ENCODE measurements around the gene RNF167.
A peak's percentile ranks its signal among the peaks of the same experiment; 100 is the strongest.

The RNF167 gene

DNA sequence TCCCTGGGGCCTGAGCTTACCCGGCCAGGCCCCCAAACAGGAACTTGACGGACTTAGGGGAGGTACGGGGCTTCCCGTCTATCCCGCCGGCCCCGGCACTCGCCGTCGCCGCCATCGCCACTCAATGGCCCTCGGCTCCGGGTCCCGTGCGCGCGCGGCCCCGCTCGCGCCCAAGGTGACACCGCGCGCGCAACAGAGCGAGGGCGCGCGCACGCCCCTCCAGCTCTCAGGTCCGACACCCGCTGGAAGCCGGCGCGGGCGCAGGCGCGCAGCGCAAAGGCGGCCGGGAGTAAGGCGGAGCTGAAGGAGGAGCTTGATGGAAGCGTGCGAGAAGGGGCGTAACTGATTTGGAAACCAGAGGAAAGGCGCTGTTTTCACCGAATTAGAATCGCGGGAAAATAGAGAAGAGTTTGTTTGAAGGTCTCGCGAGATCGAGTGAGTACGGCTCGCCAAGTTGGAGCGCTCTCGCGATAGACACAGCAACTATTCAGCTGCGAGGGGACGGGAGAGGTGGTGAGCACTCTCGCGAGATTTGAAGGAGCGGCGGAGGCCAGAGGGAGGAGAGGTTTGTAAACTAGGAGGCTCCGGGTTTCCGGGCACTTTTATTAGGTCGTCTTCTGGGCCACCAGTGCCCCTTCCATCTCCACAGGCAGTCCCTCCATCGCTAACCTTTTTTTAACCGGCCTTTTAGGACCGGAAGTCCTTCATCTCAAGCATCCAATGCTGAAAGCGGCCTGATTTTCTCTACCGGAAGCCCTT lies at the start of gene RNF167, which contains the start of gene SLC25A11:
Gene RNF167 (plus strand): TSS at position 473 of the 759 bp plus-strand sequence. CDS start 642 bp downstream, outside the sequence.
Gene SLC25A11 (minus strand): TSS at position 251 of the 759 bp plus-strand sequence. CDS start 136 bp downstream, at position 115.
- TF ChIP-seq, protein P1, sequence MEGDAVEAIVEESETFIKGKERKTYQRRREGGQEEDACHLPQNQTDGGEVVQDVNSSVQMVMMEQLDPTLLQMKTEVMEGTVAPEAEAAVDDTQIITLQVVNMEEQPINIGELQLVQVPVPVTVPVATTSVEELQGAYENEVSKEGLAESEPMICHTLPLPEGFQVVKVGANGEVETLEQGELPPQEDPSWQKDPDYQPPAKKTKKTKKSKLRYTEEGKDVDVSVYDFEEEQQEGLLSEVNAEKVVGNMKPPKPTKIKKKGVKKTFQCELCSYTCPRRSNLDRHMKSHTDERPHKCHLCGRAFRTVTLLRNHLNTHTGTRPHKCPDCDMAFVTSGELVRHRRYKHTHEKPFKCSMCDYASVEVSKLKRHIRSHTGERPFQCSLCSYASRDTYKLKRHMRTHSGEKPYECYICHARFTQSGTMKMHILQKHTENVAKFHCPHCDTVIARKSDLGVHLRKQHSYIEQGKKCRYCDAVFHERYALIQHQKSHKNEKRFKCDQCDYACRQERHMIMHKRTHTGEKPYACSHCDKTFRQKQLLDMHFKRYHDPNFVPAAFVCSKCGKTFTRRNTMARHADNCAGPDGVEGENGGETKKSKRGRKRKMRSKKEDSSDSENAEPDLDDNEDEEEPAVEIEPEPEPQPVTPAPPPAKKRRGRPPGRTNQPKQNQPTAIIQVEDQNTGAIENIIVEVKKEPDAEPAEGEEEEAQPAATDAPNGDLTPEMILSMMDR (IDR thresholded peaks at IDR 0.05; ENCODE audit: low read depth, low read length, missing control alignments): no peak
- DNase-seq (ENCODE audit: low read depth): peak; percentile 100
- peak within 1 kb of the TSS; percentile 90 for H3K4me3 ChIP-seq (ENCODE audit: low read depth, low read length)

DNA sequence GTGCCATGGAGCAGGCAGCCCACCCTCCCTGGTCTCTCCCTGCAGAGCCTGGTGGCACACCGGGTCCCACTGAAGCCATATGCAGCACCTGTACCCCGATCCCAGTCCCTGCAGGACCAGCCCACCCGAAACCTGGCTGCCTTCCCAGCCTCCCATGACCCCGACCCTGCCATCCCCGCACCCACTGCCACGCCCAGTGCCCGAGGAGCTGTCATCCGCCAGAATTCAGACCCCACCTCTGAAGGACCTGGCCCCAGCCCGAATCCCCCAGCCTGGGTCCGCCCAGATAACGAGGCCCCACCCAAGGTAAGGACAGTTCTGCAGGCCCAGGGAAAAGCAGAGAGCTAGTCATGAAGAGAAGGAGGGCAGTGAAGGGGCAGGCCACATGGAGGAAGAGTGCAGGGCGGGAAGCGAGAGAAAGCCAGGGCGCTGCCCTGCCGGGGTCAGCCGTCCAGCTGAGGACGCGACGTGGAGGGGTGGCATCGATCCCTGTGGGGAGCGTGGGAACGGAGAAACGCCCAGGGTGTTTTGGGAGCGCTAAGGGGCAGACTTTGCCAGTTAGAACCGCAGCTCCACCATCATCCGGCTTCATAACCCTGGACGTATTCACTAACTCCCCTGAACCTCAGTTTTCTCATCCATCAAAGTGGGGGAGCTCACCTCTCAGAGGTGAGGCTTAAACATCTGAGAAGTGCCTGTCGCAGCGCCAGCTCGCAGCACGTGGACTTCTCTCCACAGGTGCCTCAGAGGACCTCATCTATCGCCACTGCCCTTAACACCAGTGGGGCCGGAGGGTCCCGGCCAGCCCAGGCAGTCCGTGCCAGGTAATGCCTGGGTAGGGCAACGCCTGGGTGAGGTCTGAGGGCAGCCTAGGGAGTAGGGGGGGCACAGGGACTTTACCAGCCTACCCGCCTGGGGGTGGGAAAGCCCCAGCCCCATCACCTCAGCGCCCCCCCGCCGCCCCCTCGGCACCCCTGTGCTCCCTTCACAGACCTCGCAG lies 48.4 kb upstream of the RNF167 start:
- TF ChIP-seq, protein P1 (IDR thresholded peaks at IDR 0.05; ENCODE audit: low read depth, low read length, missing control alignments): no peak
- no peak for DNase-seq (ENCODE audit: low read depth)
- no peak overlapping the region for H3K4me3 ChIP-seq (ENCODE audit: low read depth, low read length)

DNA sequence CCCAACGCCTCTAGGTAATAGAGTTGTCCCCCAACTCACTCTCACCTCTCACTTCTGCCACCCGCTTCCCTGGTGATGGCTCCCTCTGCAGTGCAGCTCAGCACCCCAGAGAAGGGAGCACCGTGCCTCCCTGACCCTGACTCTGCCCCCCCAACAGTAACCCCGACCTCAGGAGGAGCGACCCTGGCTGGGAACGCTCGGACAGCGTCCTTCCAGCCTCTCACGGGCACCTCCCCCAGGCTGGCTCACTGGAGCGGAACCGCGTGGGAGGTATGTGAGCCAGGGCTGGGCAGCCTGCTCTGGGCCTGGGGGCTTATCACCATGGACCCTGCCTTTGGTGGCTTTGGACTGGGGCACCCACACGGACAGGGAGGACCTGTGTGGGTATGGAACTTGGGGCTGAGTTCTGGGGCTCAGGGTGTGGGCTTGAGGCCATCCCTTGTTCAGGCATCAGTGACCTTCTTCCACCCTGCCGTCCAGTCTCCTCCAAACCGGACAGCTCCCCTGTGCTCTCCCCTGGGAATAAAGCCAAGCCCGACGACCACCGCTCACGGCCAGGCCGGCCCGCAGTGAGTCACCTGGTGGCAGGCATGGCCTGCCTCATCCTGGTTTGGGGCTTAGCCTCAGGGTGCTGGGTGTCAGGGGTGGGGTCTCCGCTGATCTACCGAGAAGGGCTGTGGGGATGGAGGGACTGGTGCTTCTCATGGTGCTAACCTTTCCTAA lies 47.4 kb upstream of the RNF167 start:
- H3K4me3 ChIP-seq (ENCODE audit: low read depth, low read length): no peak overlapping the region
- DNase-seq (ENCODE audit: low read depth): no peak
- TF ChIP-seq, protein P1 (IDR thresholded peaks at IDR 0.05; ENCODE audit: low read depth, low read length, missing control alignments): no peak

DNA sequence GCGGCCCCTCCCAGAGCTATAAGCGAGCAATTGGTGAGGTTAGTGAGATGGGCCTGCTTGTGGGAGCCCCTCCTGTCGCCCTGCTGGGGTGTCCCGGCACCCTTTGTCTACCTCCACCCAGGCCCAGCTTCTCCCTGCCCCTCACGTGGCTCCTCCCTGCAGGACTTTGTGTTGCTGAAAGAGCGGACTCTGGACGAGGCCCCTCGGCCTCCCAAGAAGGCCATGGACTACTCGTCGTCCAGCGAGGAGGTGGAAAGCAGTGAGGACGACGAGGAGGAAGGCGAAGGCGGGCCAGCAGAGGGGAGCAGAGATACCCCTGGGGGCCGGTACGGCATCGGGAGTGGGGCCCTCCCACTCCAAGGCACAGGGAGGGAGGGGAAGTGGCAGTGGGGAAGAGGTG lies 46.8 kb upstream of the RNF167 start:
- DNase-seq (ENCODE audit: low read depth): no peak
- no peak overlapping the region for H3K4me3 ChIP-seq (ENCODE audit: low read depth, low read length)
- TF ChIP-seq, protein P1 (IDR thresholded peaks at IDR 0.05; ENCODE audit: low read depth, low read length, missing control alignments): no peak

DNA sequence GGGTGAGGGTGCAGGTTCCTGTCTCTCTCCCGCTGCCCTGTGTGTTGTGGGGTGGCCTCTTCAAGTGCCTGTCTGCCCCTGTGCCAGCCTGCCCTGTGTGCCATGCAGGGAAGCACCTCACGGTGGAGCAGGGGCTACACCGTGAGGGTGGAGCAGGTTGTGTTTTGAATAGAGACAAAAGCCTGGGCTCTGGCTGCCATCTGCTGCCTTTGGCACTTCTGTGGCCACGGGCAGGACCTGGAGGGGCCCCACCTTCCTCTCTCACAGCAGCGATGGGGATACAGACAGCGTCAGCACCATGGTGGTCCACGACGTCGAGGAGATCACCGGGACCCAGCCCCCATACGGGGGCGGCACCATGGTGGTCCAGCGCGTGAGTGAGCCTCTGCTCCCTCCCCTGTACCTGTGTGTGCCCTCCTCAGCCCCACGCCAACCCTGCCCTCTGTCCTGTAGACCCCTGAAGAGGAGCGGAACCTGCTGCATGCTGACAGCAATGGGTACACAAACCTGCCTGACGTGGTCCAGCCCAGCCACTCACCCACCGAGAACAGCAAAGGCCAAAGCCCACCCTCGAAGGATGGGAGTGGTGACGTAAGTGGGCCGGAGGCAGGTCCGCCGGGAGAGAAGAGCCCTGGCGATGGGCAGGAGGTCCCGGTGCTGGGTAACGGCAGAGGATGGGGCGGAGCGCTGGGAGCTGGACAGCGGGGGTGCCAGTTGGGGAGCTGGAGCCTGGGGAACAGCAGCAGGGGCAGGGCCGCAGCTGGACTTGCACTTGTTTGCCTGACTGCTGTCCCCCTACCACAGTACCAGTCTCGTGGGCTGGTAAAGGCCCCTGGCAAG lies 46.1 kb upstream of the RNF167 start:
- no peak for DNase-seq (ENCODE audit: low read depth)
- TF ChIP-seq, protein P1 (IDR thresholded peaks at IDR 0.05; ENCODE audit: low read depth, low read length, missing control alignments): no peak
- H3K4me3 ChIP-seq (ENCODE audit: low read depth, low read length): no peak overlapping the region

DNA sequence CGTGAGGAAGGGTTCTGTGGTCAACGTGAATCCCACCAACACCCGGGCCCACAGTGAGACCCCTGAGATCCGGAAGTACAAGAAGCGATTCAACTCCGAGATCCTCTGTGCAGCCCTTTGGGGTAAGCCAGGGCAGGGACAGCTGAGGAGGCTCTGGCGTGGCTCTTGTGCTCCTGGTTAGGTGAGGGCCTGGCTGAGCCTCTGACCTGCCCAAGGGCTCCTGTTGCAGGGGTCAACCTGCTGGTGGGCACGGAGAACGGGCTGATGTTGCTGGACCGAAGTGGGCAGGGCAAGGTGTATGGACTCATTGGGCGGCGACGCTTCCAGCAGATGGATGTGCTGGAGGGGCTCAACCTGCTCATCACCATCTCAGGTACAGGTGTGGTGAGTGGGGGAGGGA lies 44.9 kb upstream of the RNF167 start:
- DNase-seq (ENCODE audit: low read depth): no peak
- no peak overlapping the region for H3K4me3 ChIP-seq (ENCODE audit: low read depth, low read length)
- TF ChIP-seq, protein P1 (IDR thresholded peaks at IDR 0.05; ENCODE audit: low read depth, low read length, missing control alignments): no peak

All from GM12864 (cell line).